Measurements from ENCODE around the gene ANP32B.
A peak's percentile ranks its signal among the peaks of the same experiment; 100 is the strongest.

DNA sequence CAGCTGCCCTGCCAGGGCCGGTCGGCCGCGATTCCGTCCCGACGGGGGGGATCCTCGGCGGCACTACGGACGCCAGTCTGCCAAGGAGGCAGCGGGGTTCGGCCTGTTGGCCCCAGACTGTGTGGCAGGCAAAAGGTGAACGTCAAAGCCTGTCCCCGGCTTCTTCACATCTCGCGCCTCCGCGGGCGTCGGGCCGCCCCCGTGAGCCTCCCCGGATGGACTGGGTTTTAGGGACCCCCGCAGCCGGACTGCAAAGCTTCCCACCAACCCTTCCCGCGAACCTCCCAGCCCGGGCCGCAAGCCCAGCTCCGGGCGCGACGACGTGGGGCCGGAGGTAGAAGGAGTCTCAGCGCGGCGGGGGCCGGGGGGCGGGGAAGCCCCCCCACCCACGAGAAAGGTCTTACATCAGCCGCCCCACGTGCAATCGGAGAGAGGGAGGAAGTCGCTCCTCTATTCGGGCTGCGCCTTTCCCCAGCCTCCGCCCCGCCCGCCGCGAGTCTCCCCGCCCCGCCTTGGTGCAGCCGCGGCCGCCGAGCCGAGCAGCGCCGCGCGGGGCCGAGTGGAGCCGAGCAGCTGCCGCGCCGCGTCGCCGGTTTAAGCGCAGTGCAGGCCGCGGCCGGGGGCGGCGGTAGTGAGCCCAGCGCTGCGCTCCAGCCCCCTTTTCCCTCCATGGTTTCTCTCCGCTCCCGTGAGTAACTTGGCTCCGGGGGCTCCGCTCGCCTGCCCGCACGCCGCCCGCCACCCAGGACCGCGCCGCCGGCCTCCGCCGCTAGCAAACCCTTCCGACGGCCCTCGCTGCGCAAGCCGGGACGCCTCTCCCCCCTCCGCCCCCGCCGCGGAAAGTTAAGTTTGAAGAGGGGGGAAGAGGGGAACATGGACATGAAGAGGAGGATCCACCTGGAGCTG, at the start of gene ANP32B:
- TF ChIP-seq, protein P1, sequence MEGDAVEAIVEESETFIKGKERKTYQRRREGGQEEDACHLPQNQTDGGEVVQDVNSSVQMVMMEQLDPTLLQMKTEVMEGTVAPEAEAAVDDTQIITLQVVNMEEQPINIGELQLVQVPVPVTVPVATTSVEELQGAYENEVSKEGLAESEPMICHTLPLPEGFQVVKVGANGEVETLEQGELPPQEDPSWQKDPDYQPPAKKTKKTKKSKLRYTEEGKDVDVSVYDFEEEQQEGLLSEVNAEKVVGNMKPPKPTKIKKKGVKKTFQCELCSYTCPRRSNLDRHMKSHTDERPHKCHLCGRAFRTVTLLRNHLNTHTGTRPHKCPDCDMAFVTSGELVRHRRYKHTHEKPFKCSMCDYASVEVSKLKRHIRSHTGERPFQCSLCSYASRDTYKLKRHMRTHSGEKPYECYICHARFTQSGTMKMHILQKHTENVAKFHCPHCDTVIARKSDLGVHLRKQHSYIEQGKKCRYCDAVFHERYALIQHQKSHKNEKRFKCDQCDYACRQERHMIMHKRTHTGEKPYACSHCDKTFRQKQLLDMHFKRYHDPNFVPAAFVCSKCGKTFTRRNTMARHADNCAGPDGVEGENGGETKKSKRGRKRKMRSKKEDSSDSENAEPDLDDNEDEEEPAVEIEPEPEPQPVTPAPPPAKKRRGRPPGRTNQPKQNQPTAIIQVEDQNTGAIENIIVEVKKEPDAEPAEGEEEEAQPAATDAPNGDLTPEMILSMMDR (IDR thresholded peaks at IDR 0.05), result peak; percentile 37 to 97 (median 74)
- TF ChIP-seq POLR2A (IDR thresholded peaks at IDR 0.05), result peak in 1 of 2 donors; percentile 43

Measured in adrenal gland (tissue), 5 donors.